GM12872 (cell line): ENCODE measurements around the gene C1orf105.

Experiments used
- CTCF ChIP-seq: IDR thresholded peaks from 3 replicates; pipeline ENCODE4 v1.5.1; 2011; ENCODE audit warnings: low read depth, mild to moderate bottlenecking, low read length, moderate library complexity; ENCODE audit not compliant: insufficient read depth

C1orf105 gene

DNA sequence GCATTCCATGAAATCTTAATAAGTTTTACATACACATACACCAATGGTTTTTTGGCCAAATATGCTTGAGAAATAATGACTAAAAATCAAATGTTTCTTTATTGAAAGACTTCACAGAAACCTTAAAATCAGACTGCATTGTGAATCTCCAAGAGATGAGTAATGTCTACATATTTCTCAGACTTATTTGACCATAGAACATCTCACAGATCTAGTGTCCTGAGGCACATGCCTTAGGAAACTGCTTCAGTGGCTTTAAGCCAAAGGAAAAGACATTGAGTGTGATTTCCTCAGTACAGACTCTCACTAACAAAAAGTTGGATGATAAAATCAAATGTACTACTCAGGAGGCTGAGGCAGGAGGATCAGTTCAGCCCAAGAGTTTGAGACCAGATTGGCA lies 6.2 kb upstream of the C1orf105 start:
- no peak for TF ChIP-seq CTCF

DNA sequence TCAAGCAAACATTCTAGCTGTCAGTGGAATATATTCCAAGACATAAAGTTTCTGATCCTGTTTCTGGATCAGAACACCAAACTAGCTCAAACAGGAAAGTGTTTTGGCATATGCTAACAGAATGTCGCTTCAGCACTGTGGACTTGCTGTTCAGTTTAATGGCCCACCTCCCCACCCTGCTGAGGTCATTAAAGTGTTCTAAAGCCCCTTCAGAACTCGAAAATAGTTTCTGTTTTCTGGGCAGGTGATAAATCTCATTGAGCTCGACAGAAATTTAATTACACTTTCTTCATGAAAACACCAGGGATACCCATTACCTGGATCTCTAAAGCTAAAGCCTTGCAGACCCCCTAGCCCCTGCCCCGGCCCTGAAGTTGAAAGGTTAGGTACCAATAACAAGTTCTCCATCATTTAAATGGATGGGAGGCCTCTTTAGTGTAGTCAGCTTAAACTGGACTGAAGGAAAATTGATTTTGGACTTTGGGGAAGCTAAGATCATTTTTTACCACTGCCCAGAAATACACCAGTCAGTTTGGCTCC lies 3.9 kb upstream of the C1orf105 start:
- no peak for TF ChIP-seq CTCF

DNA sequence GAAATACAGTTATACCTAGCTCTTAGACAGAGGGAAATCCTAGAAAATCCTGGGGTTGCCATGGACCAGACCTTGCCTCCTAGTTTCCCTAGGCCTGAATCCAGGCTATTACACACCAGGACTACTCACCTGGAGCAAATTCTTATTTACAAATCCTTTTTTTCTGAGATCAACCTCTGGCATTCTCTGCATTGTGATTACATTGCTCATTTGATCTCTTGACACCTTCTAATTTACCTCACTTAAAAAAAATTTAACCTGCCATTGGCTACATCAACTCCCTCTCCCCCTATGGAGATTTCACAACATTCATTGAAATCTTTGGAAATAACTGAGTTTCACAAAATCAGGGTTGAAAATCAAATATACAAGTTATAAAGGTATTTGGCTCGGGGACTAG lies 2.9 kb upstream of the C1orf105 start:
- TF ChIP-seq CTCF: no peak

DNA sequence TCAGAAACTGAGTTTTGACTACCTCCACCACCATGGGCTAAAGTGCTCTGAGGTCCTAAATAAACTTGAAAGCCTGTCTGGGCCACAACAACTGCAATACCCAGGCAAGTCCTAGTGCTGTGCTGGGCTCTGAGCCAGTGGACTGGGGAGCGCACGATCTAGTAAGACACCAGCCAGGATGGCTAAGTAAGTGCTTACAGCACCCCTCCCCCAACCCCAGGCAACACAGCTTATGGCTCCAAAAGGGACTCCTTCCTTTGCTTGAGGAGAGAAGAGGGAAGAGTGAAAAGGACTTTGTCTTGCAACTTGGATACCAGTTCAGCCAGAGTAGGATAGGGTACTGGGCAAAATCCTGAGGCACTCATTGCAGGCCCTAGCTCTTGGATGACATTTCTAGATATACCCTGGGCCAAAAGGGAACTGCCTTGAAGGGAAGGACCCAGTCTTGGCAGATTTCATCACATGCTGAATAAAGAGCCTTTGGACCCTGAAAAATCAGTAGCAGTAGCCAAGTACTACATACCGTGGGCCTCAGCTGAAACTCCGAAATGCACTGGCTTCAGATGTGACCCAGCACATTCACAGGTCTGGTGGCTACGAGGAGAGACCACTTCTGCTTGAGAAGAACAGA lies 1.6 kb downstream of the C1orf105 start:
- TF ChIP-seq CTCF: no peak

GRCh38 chr1:172423336-172423735 lies 2.9 kb downstream of the C1orf105 start:
- TF ChIP-seq CTCF: no peak

DNA sequence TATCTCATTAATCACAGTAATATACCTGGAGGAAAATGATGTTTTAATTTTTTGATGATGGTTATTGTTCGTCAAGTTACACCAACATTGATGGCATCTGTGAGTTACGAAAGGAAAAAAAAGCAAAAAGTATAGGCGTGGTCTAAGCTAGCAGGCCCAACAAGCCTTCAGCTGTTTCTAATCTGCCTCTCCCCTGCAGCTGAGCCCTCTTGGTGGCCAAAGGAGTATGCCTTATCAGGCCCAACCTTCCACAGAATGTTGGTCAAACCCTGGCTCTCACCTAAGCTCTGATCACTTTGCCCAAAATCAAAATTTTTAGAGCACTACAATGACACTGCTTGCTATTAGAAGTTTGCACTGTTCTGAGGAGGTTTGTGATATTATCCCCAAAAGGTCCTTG lies 4.9 kb downstream of the C1orf105 start:
- TF ChIP-seq CTCF: no peak

DNA sequence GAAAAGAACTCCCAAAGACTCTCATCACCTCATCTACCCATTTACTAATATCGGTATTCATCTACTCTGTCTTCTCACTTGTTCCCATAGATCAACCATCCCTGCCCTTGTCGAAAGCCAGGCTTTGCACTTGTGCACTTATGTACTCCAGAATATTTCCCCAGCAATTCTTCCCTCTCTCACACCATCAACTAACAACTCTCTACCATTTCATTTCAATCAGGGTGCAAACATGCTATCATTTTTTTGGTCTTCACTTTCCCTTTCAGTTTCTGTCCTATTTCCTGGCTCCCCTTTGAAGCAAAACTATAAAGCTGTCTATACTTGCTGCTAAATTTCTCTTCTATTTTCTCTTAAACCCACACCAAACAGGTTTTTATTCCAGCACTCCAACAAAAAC lies 6.7 kb downstream of the C1orf105 start:
- no peak for TF ChIP-seq CTCF
